NCI-H82 treated with DMSO at 0.1 percent for 48 hours (cell line): ENCODE data around the gene POLD2.

Experiments
- DNase-seq: peaks from one replicate; lab custom pipeline; 2025; ENCODE audit not compliant: unreplicated experiment; lab: John Stamatoyannopoulos, UW

POLD2 gene

DNA sequence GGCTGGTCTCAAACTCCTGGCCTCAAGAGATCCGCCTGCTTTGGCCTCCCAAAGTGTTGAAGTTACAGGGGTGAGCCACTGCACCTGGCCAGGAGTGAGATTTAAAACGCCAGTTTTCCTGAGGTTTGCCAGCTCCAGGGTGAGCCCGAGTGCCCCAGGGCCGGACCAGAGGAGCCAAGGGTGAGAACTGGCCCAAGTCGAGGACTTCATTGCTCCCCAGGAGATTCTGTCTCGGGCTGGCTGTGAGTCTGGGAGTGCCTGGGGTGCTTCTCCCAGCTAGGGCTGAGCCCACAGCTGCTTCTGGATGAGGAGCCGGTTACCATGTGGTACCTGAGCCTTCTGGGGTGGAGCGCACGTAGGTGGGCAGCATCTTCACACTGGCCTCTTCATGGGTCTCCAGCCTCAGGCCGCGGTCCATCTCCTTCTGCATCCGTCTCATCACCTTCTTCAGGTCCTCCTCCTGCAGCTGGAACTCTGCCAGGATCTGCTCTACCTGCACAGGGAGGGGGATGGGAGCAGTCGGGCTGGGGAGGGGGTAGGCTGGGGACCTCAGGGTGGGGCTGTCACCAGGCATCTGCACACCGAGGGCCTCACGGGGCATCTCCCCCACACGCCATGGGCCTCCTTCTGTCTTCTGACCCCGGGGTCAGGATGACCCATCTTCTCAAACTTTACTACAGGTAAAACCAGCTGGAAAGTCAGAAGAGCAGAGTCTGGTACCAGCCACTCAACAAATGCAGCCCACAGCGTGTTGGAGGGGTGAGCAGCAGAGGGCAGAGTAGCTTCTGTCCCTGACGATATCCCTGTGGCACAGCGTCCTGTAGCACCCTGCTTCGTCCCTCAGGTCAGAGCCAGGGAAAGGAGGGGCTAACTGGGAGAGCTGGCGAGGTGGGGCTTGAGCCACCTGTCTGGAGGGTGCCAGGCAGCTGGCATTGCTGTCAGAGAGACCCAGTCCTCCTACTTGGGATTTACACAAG is 29.9 kb upstream of the POLD2 start:
- DNase-seq: no peak

DNA sequence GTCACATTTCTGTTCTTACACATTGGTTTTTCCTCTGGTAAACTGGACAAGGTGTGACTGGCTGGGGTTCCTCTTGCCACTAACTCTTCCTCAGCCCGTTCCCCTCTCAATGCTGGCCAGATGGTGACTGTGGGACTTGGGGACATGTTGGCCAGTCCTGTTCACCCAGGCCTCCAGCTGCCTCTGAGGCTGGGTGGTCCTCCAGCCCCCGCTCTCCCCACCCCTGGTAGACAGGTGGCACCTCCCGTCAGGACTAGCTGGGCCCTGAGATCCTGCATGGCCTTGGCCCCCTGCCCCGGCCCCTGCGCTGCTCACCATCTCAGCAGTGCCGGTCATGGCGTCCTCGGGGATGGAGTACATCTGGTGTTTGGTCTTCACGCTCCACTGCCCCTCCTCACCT is 28.6 kb upstream of the POLD2 start:
- no peak for DNase-seq

DNA sequence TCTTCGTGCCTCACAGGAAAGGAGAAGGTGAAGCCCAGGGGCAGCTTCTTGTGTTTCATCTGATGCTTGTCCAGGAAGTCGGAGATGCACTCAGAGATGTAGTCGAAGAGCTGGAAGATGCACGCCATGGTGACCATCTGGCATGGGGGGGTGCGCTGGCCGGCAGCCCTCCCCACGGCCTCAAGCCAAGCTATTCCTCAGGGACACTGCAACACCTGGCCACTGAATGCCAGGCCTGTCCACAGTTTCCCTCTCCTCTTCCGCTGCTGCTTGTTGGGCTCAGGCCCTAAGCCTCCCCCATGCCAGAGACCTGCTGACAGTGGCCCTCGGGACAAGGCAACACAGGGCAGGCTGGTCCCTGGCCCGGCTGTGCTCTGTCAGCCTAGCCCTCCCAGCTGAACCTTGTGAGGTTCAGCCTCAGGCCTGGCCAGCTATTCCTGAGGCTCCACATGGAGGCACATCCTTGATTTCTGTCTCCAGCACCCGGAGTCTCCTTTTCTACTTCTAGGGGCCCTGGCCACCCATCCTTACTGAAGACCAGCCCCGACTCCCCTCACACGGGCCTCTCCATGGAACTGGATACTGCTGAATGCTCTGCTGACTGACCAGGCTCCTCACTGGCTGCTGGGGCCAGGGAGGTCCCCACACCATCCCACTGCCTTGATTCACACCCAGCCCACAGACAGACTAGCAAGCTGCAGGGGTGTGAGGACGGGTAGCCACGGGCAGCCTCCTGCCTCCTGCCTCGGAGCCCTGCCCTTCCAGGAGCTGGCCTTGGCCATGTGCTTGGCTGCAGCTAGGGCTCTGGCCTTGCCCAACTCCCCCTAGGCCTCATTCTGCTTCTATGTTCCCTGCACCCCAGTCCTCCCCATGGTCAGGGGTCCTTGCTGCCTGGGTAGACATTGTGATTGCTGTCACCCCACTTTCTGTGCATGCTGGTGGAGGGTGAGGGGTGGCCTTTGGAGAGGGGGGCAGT is 27.9 kb upstream of the POLD2 start:
- DNase-seq: no peak

DNA sequence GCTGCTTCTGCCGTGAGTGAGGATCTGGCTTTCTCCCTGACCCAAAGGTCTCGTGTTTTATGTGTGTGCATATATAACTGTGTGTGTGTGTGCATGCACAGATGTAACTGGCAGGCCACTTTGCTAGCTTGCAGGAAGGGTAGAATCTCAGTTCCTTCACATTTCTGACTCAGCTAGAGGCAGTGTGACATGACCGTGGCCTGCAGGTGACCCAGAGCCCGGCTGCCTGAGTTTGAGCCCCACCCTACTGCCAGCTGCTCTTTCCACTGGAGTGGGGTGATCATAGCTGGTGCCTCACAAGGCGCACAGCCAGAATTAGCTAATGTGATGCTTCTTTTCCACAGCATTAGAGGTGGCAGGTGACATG is 27.1 kb upstream of the POLD2 start:
- DNase-seq: no peak

DNA sequence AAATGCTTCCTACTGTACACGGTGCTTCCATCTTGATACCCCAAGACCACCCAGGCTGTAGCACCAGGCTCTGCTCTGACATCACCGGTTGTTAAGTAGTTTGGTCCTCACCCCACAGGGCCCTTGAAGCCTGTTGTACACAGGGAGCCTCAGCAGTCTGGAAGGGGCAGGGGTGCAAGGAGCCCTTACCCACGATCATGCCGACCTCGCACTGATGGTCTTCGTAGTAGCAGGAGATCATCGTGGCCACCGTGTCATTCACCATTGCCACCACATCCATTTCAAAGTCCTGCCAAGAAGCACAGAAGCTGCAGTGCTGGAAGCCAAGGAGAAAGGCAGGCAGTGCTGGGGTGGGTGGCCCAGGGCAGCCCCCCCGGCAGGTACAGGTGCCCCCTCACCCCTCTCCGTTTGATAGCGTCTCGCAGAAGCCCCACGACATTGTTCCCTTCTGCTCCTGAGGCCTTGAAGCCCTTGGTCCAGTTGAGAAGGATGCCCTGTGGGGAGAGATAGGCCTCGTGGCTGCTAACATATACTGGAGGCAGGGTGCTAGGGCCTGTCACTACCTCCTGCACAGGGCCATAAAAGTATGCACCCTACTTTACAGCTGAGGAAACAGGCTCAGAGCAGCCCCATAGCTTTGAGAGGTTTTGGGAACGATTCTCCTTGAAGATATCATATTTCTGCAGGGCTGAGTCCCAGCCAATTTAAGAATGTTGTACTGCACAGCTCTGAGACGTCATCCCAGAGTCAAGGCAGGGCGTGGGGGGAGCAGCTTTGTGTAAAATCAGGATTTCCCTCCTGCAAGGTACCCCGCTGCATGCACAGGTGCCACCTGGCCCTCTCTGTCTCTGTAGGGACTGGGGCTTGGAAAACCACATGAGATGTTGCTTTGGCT is 26.5 kb upstream of the POLD2 start:
- DNase-seq: no peak

DNA sequence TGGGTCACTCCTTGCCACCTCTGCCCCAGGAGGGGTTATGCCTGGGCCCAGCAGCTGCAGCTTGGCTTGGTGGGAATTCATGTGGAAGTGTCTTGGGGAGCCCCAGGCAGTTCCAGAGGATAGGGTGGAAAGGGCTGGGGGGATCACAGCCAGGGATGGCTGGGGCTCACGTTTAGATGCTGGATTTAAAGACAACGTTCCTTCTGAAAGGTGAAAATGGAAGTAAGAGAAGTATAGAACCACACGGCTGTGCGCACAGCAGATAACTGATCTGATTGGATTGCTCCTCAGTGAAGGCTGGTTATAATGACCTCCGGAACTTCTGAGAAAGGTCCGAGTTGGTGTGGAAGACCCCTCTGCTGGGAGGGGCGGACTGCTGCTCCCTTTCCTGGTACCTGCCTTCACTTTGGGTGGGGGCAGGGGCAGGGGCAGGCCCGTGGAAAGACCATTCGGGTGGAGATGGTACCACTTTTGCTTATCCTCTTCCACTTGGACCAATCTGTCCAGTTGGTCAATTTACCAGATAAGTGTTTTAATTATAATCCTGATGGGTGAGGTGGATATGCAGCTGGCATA is 25.7 kb upstream of the POLD2 start:
- no peak for DNase-seq

DNA sequence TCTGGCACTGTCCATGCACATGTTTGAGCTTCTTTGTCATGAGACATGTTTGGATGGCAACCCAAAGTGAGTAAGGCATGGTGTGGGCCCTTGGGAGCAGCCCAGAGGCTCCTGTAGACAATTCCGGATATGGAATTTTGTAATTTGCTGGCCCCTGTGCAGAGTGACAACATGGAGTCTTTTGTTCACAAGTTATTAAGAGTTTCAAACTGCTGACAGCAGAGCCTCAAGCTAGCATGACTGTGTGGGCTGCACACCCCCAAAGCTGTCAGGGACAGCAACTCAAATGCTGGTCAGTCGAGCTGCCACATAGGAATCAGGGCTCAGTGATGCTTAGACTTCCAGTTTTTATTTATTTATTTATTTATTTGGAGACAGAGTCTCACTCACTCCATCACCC is 24.8 kb upstream of the POLD2 start:
- no peak for DNase-seq

DNA sequence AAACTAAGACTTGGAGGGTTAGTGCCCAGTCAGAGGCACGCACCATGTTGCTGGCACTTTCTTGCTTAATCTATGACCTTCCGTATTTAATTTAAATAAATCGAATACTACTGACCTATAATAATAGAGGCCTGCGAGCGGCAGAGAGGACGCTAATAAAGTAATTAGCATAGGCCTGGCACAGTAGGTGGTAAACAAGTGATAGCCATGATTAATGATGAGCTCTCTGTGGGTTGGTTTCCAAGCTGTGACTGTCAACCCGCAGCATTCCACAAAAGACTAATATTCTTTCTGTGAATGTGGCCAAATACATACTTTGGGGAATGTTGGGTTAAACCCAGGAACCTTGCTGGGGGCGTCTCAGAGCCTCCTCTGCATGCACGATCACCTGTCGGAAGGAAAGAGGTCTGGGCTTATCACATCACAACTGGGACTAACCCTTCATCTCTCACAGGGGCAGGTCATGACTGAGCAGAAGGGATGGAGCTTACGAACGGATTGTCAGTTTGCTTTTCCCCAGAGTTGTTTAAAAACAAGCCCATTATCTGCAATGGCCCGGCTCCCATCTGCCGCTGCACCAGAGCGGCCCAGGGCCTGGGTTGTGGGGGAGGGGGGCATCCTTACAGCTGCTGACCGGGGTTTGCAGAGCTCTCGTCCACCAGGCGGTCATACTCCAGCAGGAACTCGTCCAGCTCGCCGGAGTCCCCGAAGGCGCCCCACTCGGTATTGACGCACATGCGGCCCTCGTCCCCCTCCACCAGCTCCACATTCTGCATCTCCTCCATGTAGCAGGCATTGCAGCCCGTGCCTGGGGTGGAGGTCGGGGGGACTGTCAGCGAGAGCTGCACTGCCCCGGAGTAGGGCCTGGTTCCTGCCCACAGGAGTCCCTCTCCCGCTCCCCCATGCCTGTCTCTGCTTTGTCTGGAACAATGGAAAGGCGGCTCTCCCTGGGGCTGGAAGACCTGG is 24.0 kb upstream of the POLD2 start:
- peak; percentile 98 for DNase-seq

DNA sequence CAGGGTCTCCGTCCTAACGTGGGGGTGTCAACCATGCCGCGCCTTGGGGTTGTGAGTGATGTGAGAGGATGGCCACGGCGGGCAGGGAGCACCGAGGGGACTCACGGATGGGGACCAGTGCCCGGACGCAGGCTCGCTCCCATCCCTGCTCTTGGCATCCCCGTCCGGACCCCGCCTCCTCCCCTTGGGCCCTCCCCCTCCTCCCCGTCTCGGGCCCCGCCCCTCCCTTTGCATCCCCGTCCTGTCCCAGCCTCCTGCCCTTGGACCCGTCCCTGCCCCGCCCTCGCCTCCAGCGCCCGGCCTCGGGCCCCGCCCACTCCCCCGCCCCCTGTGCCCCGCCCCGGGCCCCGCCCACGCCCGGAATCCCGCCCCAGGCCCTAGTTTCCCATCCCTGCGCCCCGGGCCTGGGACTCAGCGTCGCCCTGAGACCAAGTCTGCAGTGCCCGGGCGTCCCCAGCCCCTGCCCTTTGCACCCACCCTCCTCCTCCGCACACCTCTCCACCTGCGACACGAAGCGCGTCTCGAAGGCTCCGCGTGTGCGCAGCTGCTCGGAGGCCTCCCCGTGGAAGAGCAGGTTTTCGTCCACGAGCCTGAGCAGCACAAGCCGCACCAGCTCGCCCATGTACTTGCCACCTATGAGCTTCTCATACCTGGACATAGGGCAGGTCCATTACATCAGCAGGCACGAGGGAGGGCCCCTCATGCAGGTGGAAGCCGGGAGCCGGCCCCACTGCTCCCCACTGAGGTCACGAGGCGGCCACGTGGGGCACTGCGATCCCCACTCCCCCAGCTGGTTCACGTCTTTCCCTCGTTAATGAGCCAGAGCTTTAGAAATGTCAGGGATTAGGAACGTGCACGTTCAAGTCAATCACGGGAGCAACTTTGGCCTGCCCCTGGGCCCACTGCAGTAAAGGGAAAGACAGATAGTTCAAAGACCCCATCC is 22.9 kb upstream of the POLD2 start:
- peak; percentile 37 for DNase-seq

DNA sequence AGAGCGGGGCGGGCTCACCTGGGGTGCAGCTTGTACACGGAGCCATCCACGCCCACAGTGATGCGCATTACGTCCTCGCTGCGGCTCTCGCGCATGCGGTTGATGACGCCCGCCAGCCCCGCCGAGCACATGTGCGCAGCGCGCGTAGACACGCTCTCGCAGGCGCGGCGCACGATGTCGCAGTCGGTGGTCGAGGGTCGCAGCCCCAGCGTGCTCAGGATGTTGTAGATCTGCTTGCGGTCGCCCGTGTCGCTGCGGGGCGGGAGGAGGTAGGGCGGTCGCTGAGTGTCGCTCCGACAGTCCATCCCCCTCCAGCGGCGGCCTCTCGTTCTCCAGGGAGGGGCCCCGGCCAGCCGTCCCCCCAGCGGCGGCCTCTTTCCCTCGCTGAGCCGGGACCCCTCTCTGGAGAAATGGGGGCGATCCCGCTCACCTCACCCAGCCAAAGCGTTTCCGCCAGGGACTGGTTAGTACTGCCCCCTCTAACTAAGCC is 22.2 kb upstream of the POLD2 start:
- DNase-seq: no peak

DNA sequence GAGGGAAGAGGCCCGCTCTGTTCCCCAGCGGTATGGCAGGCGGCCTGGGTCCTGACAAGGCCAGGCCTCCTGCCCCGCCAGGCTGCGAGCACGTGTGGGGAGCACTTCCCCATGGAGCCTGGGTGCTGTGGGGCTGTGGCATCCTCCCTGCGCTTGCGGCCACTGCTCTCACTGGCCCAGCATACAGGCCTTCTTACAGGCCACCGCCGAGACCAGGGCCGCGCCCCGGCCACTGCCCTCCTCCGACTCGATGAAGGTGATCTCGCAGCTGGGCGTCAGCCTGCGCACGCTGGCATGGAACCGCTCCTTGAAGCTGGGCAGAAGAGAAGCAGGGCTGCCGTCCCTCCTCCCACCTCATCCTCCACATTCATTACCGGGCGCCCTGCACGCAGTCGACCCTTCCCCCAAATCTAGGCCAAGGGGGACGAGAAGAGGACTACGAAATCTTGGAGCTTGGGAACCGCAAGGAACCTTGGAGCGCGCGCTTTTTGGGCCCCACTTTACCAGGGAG is 21.7 kb upstream of the POLD2 start:
- no peak for DNase-seq

DNA sequence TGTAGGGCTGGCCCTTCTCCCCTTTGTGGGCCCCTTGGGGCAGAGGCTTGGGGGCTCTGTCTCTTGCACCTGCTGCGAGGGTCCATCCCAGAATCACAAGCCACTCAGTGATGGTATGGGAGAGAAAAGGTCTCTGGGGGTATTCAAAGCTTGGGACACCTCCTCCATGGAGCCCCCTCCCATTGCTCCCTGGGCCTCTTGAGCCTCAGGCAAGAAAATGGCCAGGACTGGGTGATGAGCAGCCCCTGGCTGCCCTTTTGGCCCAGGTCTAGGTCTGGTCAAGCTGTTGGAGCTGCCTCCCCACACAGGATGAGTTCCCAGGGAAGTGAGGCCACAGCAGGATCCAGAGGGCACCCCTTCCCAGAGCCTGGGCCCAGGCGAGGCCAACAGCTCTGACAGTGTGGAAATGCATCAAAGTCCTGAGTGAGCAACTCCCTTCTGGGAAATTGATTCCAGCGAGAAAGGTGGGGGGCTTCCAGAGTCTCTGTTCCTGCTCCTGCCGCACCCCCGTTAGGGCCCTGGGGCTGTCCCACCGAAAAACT is 21.1 kb upstream of the POLD2 start:
- DNase-seq: no peak

DNA sequence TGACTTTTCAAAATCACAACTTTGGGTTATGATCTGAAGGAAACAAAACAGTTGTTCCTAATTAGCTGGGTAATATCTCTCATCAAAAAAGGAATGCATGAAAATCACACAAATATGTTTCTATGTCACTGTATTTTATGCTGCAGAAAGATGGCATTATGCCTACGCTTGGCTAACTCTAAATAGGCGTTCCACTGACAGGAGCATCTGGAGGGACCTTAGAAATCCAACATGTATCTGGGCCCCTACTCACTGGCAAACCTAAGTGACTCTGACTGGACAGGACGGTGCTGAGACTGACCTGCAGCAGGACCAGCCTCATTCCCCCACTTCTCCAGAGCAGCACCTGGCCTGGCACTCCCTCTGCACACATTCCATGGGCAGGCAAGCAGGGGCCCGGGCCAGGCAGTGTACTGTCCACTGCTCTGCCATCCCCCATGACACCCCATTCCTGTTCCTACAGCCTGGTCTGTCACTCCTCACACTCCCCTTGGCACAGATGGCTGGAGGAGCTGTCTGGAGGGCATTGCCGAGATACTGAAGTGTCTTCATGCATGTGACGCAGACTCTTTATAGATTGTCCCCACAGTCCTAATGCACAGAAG is 20.4 kb upstream of the POLD2 start:
- no peak for DNase-seq

DNA sequence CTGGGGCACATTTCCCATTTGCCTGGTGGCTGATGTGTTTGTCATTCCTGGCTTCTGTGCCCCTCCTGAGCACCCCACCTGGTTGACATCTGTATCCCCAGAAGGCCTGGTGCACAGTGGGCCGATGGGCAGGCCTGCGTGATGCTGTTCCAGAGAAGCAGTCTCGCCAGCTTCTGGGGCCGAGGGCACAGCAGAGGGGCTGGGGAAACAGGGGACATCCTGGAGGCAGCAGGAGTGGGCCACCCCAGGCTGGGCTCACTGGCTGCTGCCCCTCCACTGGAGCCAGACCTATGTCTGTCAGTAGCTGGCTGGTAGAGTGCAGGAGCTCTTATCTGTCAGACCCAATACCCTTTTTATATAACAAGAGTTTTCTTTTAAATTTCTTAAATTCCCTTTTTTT is 18.7 kb upstream of the POLD2 start:
- no peak for DNase-seq

DNA sequence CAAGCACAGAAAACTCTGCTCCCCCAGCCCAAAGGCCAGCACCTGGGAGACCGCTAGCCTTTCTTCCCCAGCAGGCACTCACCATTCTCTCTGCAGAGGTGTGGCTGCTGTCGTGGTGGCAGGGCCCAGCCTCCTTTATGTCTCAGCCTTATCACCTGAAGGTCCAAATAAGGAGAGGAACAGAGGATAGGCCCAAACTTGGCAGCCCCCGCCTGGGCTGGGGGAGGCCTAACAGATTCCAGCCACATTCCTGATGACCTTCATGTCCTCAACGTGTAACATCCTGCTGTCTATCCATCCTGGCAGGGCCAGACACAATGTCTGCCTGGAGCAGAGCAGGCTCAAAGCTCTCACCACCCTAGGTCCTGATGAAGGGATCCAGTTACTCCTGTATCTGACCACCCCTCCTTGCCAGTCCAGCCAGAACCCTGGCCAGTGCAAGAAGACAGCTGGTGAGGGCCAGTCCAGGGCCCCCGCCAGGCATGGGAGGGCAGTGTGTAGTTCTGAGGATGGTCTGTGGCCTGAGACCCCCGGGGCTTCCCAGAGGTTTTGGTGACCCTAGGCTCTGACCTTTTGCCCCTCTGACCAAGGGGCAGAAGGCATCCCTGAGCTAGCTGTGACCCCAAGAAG is 18.0 kb upstream of the POLD2 start, which contains the start of gene MYL7:
Gene MYL7 (minus strand): TSS at position 112 of the 630 bp plus-strand sequence. CDS start 27 bp downstream, at position 85.
- no peak for DNase-seq

DNA sequence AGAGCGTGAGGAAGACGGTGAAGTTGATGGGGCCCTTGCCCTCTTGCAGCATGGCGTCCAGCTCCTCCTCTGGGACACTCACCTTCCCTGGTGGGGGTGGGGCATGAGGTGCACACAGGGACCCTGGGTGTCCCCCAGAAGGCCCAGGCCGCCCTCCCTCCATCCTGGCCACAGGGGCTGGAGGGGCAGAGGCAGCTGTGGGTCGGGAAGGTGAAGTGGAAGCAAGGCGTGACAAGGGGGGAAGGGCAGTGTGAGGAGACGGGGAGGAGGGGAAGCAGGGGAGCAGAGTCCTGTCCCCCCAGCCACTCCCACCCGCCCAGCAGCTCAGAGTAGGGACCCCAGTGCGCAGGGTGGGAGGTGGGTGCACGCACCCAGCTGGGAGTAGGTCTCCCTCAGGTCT is 17.0 kb upstream of the POLD2 start:
- no peak for DNase-seq
